Mesenchymal stem cell (in vitro differentiated cells and primary cell): Measurements from ENCODE around the gene SDR39U1.

ENCODE experiments used
- DNase-seq: peaks from one replicate; pipeline ENCODE4 v3.0.0-alpha.2; 2013
- H2AFZ ChIP-seq: one replicate; pipeline ENCODE4 v1.6.1; 2013; ENCODE audit warnings: low read depth, mild to moderate bottlenecking, control low read depth, inconsistent platforms, low read length, moderate library complexity
- H2AK5ac ChIP-seq: 2 replicates; pipeline ENCODE4 v1.6.1; 2013; ENCODE audit warnings: low read length, moderate library complexity, mild to moderate bottlenecking, inconsistent platforms; ENCODE audit not compliant: severe bottlenecking
- H2BK120ac ChIP-seq: one replicate; pipeline ENCODE4 v1.6.1; 2013; ENCODE audit warnings: low read depth, mild to moderate bottlenecking, inconsistent platforms, low read length, moderate library complexity
- H2BK12ac ChIP-seq, 2 experiments: one replicate each; pipeline ENCODE4 v1.6.1; 2013; ENCODE audit warnings: inconsistent platforms in 2 of 2, low read length in 2 of 2, mild to moderate bottlenecking in 2 of 2, moderate library complexity in 2 of 2, control low read depth in 1 of 2
- H2BK15ac ChIP-seq: one replicate; pipeline ENCODE4 v1.6.1; 2013; ENCODE audit warnings: mild to moderate bottlenecking, low read depth, inconsistent platforms; ENCODE audit not compliant: poor library complexity, severe bottlenecking
- H2BK5ac ChIP-seq: 2 replicates; pipeline ENCODE4 v1.6.1; 2013; ENCODE audit warnings: low read depth, mild to moderate bottlenecking, low read length, control low read depth, inconsistent platforms; ENCODE audit not compliant: poor library complexity, severe bottlenecking
- H3K14ac ChIP-seq, 2 experiments: one replicate each; pipeline ENCODE4 v1.6.1; 2013; ENCODE audit warnings: inconsistent platforms in 2 of 2, low read length in 2 of 2, control low read depth in 1 of 2, mild to moderate bottlenecking in 1 of 2, moderate library complexity in 1 of 2
- H3K18ac ChIP-seq, 2 experiments: one replicate each; pipeline ENCODE4 v1.6.1; 2013; ENCODE audit warnings: inconsistent platforms in 2 of 2, low read length in 2 of 2, control low read depth in 1 of 2, low read depth in 1 of 2, mild to moderate bottlenecking in 1 of 2
- H3K23ac ChIP-seq, 2 experiments: one replicate each; pipeline ENCODE4 v1.6.1; 2013; ENCODE audit warnings: inconsistent platforms in 2 of 2, low read length in 2 of 2, mild to moderate bottlenecking in 2 of 2, moderate library complexity in 2 of 2, control low read depth in 1 of 2
- H3K27ac ChIP-seq: 2 replicates; pipeline ENCODE4 v1.5.1; 2013; ENCODE audit warnings: mild to moderate bottlenecking, moderate library complexity, low read length, control low read depth, inconsistent platforms; ENCODE audit not compliant: poor library complexity, severe bottlenecking
- H3K27me3 ChIP-seq, 2 experiments: 2 replicates each; pipeline versions ENCODE4 v1.6.1 to v1.7.0; 2013; ENCODE audit warnings: low read length in 2 of 2, mild to moderate bottlenecking in 2 of 2, moderate library complexity in 2 of 2, control low read depth in 1 of 2, inconsistent platforms in 1 of 2; ENCODE audit not compliant: control insufficient read depth in 1 of 2, insufficient read depth in 1 of 2
- H3K36me3 ChIP-seq, 2 experiments: 2 replicates each; pipeline versions ENCODE4 v1.6.1 to v1.7.0; 2013; ENCODE audit warnings: low read length in 2 of 2, control low read depth in 1 of 2, inconsistent platforms in 1 of 2, low read depth in 1 of 2, mild to moderate bottlenecking in 1 of 2; ENCODE audit not compliant: insufficient read depth in 2 of 2, control insufficient read depth in 1 of 2
- H3K4ac ChIP-seq, 2 experiments: one replicate each; pipeline ENCODE4 v1.6.1; 2013; ENCODE audit warnings: inconsistent platforms in 2 of 2, low read length in 2 of 2, mild to moderate bottlenecking in 2 of 2, moderate library complexity in 2 of 2, control low read depth in 1 of 2, low read depth in 1 of 2
- H3K4me1 ChIP-seq: 2 replicates; pipeline ENCODE4 v1.6.1; 2013; ENCODE audit warnings: low read depth, low read length, control low read depth; ENCODE audit not compliant: control insufficient read depth, insufficient read depth
- H3K4me2 ChIP-seq: 2 replicates; pipeline ENCODE4 v1.6.1; 2013; ENCODE audit warnings: low read length, mild to moderate bottlenecking, inconsistent platforms; ENCODE audit not compliant: poor library complexity, severe bottlenecking
- H3K4me3 ChIP-seq, 2 experiments: 2 replicates each; pipeline versions ENCODE4 v1.5.1 to v1.7.0; 2013; ENCODE audit warnings: low read length in 2 of 2, mild to moderate bottlenecking in 2 of 2, control low read depth in 1 of 2, low read depth in 1 of 2; ENCODE audit not compliant: insufficient read depth in 1 of 2
- H3K79me1 ChIP-seq: replicated peaks from 2 replicates; pipeline ENCODE4 v1.6.1; 2013; ENCODE audit warnings: mild to moderate bottlenecking, control low read depth, low read length, inconsistent platforms; ENCODE audit not compliant: poor library complexity, severe bottlenecking
- H3K9ac ChIP-seq: 2 replicates; pipeline ENCODE4 v1.7.0; 2013; ENCODE audit warnings: mild to moderate bottlenecking, low read length, moderate library complexity
- H3K9me3 ChIP-seq: 2 replicates; pipeline ENCODE4 v1.7.0; 2013; ENCODE audit warnings: mild to moderate bottlenecking, low read length; ENCODE audit not compliant: control insufficient read depth
- H4K8ac ChIP-seq: one replicate; pipeline ENCODE4 v1.6.1; 2013; ENCODE audit warnings: inconsistent platforms, mild to moderate bottlenecking, low read length, moderate library complexity
- H4K91ac ChIP-seq: one replicate; pipeline ENCODE4 v1.6.1; 2013; ENCODE audit warnings: mild to moderate bottlenecking, low read length, inconsistent platforms
- WGBS: methylation state at CpG from one replicate; pipeline ENCODE4 v1.1.7; 2013; ENCODE audit warnings: mixed read lengths; 5-methylcytosine and 5-hydroxymethylcytosine counted together

Gene SDR39U1

GRCh38 chr14:24411443-24412389 lies 30.9 kb downstream of the SDR39U1 start:
- Histone ChIP-seq H2AFZ (no peak overlapping the region), H3K23ac (no peak overlapping the region), H3K14ac (no peak overlapping the region), H4K8ac (no peak overlapping the region), H3K4me3 (no peak overlapping the region), H3K9me3 (no peaks in the 10 kb centered on the region), H3K27me3 (no peaks in the 10 kb centered on the region), H3K9ac (no peak overlapping the region), H3K4me2 (no peak overlapping the region), H3K27ac (no peak overlapping the region), H2AK5ac (no peak overlapping the region), H2BK5ac (no peak overlapping the region), H2BK120ac (no peak overlapping the region), H3K36me3 (peaks cover 75 to 76% of the 10 kb centered on the region in 2 experiments), H2BK12ac (no peak overlapping the region), H3K4me1 (no peaks in the 10 kb centered on the region), H3K18ac (no peak overlapping the region), H2BK15ac (no peak overlapping the region), H3K4ac (no peak overlapping the region), H3K79me1 (peaks cover 2% of the 10 kb centered on the region), H4K91ac (no peak overlapping the region)
- WGBS = 72% methylated on average over 16 of the region's 16 CpGs
- peak; percentile 72 for DNase-seq

GRCh38 chr14:24409956-24410355 lies 32.6 kb downstream of the SDR39U1 start:
- H2BK5ac ChIP-seq = no peak overlapping the region
- no peak overlapping the region for H3K4me3 ChIP-seq
- H3K27ac ChIP-seq = no peak overlapping the region
- H2AFZ ChIP-seq = no peak overlapping the region
- H3K36me3 ChIP-seq = peaks cover 65 to 70% of the 10 kb centered on the region in 2 experiments
- 95% methylated on average over 10 of the region's 10 CpGs for WGBS
- no peak overlapping the region for H2BK120ac ChIP-seq
- peaks cover 5% of the 10 kb centered on the region for H3K79me1 ChIP-seq
- H3K4me2 ChIP-seq = no peak overlapping the region
- no peak overlapping the region for H3K18ac ChIP-seq
- no peak overlapping the region for H2AK5ac ChIP-seq
- no peak overlapping the region for H3K14ac ChIP-seq
- no peaks in the 10 kb centered on the region for H3K27me3 ChIP-seq
- H4K8ac ChIP-seq = no peak overlapping the region
- no peaks in the 10 kb centered on the region for H3K9me3 ChIP-seq
- no peak overlapping the region for H3K4ac ChIP-seq
- H2BK12ac ChIP-seq = no peak overlapping the region
- no peak for DNase-seq
- no peak overlapping the region for H2BK15ac ChIP-seq
- H3K4me1 ChIP-seq = no peaks in the 10 kb centered on the region
- H3K9ac ChIP-seq = no peak overlapping the region
- H4K91ac ChIP-seq = no peak overlapping the region
- H3K23ac ChIP-seq = no peak overlapping the region

GRCh38 chr14:24409192-24409591 lies 33.4 kb downstream of the SDR39U1 start:
- H4K8ac ChIP-seq = no peak overlapping the region
- no peak overlapping the region for H3K4ac ChIP-seq
- H2BK15ac ChIP-seq = no peak overlapping the region
- H3K4me1 ChIP-seq = no peaks in the 10 kb centered on the region
- peaks cover 7% of the 10 kb centered on the region for H3K79me1 ChIP-seq
- no peak overlapping the region for H2BK12ac ChIP-seq
- WGBS = 98% methylated on average over 5 of the region's 6 CpGs
- no peak overlapping the region for H3K4me2 ChIP-seq
- no peak overlapping the region for H3K9ac ChIP-seq
- no peak overlapping the region for H3K4me3 ChIP-seq
- no peaks in the 10 kb centered on the region for H3K9me3 ChIP-seq
- H3K27me3 ChIP-seq = no peaks in the 10 kb centered on the region
- no peak overlapping the region for H3K23ac ChIP-seq
- H2BK120ac ChIP-seq = no peak overlapping the region
- H3K14ac ChIP-seq = no peak overlapping the region
- DNase-seq = no peak
- H3K27ac ChIP-seq = no peak overlapping the region
- H3K36me3 ChIP-seq = peaks cover 59 to 68% of the 10 kb centered on the region in 2 experiments
- H2BK5ac ChIP-seq = no peak overlapping the region
- no peak overlapping the region for H3K18ac ChIP-seq
- H2AK5ac ChIP-seq = no peak overlapping the region
- no peak overlapping the region for H2AFZ ChIP-seq
- H4K91ac ChIP-seq = no peak overlapping the region

- H3K4me3 ChIP-seq = no peak overlapping the region
- peaks cover 55 to 64% of the 10 kb centered on the region in 2 experiments for H3K36me3 ChIP-seq
- no peak overlapping the region for H2BK15ac ChIP-seq
- H4K8ac ChIP-seq = no peak overlapping the region
- no peak overlapping the region for H3K27ac ChIP-seq
- H3K23ac ChIP-seq = no peak overlapping the region
- no peaks in the 10 kb centered on the region for H3K9me3 ChIP-seq
- no peak overlapping the region for H2BK12ac ChIP-seq
- H2AFZ ChIP-seq = no peak overlapping the region
- H2BK120ac ChIP-seq = no peak overlapping the region
- H3K14ac ChIP-seq = no peak overlapping the region
- H3K4ac ChIP-seq = no peak overlapping the region
- WGBS = 88% methylated on average over 3 of the region's 3 CpGs
- H4K91ac ChIP-seq = no peak overlapping the region
- no peaks in the 10 kb centered on the region for H3K27me3 ChIP-seq
- H3K4me2 ChIP-seq = no peak overlapping the region
- no peaks in the 10 kb centered on the region for H3K4me1 ChIP-seq
- H3K9ac ChIP-seq = no peak overlapping the region
- H2AK5ac ChIP-seq = no peak overlapping the region
- H3K79me1 ChIP-seq = peaks cover 8% of the 10 kb centered on the region
- no peak overlapping the region for H3K18ac ChIP-seq
- H2BK5ac ChIP-seq = no peak overlapping the region
- DNase-seq = no peak
Measured at GRCh38 chr14:24408764-24409163, 33.8 kb downstream of the SDR39U1 start.
